ENCODE measurements around the gene PSMB4.

DNA sequence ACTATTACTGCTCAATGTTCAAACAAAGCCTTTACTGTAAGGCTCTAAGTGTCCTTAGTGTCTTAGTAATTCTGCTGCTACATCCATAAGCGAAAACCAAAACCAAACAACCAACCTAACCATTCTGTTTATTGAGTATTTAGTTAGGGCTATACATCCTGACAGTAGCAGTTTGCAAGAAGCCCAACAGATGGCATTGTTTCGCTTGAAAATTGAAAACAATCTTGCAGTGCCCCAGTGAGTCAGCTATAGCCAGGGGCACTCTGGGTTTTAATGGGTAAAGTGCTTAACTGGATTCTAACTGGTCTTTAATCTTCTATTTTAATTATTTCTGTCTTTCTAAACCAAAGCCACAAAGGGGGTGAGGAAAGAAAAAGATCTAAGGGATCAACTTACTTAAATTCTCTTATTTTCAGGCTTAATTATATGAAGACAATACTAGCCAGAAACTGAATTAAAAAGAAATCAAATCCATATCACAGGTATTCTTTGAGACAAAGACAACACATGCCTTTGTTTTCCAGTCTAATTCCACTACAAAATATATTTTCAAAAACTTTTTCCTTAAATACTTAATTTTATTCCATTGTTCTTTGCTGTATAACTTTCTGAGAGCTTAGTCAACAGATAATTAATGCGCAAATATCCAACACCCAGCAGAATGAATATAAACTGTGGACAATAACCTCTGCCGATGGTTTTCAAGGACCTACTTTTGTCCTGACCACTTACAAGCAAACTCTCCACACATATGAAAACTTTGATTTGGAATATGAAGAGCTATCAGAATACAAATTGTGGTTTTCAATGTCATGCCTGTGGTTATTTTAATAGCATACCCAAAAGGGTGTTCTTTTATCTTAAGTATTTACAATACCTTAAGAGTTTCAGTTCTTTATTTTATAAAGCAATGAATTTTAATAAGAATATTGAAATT, 44.7 kb downstream of the PSMB4 start:
- TF ChIP-seq, protein P1, sequence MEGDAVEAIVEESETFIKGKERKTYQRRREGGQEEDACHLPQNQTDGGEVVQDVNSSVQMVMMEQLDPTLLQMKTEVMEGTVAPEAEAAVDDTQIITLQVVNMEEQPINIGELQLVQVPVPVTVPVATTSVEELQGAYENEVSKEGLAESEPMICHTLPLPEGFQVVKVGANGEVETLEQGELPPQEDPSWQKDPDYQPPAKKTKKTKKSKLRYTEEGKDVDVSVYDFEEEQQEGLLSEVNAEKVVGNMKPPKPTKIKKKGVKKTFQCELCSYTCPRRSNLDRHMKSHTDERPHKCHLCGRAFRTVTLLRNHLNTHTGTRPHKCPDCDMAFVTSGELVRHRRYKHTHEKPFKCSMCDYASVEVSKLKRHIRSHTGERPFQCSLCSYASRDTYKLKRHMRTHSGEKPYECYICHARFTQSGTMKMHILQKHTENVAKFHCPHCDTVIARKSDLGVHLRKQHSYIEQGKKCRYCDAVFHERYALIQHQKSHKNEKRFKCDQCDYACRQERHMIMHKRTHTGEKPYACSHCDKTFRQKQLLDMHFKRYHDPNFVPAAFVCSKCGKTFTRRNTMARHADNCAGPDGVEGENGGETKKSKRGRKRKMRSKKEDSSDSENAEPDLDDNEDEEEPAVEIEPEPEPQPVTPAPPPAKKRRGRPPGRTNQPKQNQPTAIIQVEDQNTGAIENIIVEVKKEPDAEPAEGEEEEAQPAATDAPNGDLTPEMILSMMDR (conservative IDR thresholded peaks at IDR 0.05; ENCODE audit: low read depth, low read length), result peak; percentile 87
- TF ChIP-seq EZH2 (IDR thresholded peaks at IDR 0.05; ENCODE audit: borderline replicate concordance, low read depth, low read length, poor library complexity, severe bottlenecking), result no peak
